HepG2 (cell line): Measurements from ENCODE around the gene USP36.

Experiments
- CBX1 ChIP-seq: IDR thresholded peaks from one replicate; pipeline ENCODE4 v1.6.1; 2016; ENCODE audit warnings: antibody characterized with exemption, low read depth
- FOXP1 ChIP-seq, 2 experiments: fragments of 450-650 bp in 1 of 2; IDR thresholded peaks; 2 replicates each; pipeline ENCODE4 v1.6.1; 2017 to 2018; ENCODE audit warnings: antibody characterized with exemption in 1 of 2
- RBAK ChIP-seq: sonication (generic); formaldehyde crosslinking; IDR thresholded peaks from 2 replicates; pipeline ENCODE4 v1.5.1; 2020; ENCODE audit warnings: mild to moderate bottlenecking, missing genetic modification reagents
- SAP130 ChIP-seq: IDR thresholded peaks from 2 replicates; pipeline ENCODE4 v1.6.1; 2016; ENCODE audit warnings: low read depth
- SNRNP70 ChIP-seq: fragments of 200-400 bp; formaldehyde crosslinking; IDR thresholded peaks from 2 replicates; pipeline ENCODE4 v1.6.1; 2017; ENCODE audit warnings: mild to moderate bottlenecking, low read depth, low read length, moderate library complexity
- THAP7 ChIP-seq: sonication (generic); formaldehyde crosslinking; IDR thresholded peaks from 2 replicates; pipeline ENCODE4 v1.8.1; 2023; ENCODE audit warnings: mild to moderate bottlenecking, missing genetic modification reagents

GRCh38 chr17:78771758-78772382, 68.7 kb downstream of the USP36 start:
- TF ChIP-seq THAP7 (no peak), FOXP1 (IDR thresholded peaks at IDR 0.05) (no peak), FOXP1 (CRISPR knock-in tag; IDR thresholded peaks at IDR 0.05) (no peak), SNRNP70 (no peak), RBAK (CRISPR knock-in tag) (no peak), CBX1 (no peak), SAP130 (CRISPR knock-in tag) (no peak)
